SK-N-SH (cell line): ENCODE results near the gene TAF11. TPM values are rescaled to one million over a fixed set of nuclear protein-coding genes. Genes with fewer than 3 reads are reported as not detected.
A peak's percentile ranks its signal among the peaks of the same experiment; 100 is the strongest.

Experiments
- CTCF ChIA-PET: fragments of 300-600, 350-600 bp; formaldehyde crosslinking; extraction: SDS; loops from one replicate; lab custom pipeline; 2021; lab: Yijun Ruan, JAX
- POLR2A ChIA-PET: fragments of 350-600 bp; sonication (Branson Sonifier 250); formaldehyde crosslinking; extraction: SDS; loops from one replicate; lab custom pipeline; 2020; ENCODE audit warnings: antibody characterized with exemption, inconsistent platforms; lab: Yijun Ruan, JAX
- DNase-seq: peaks from one replicate; pipeline ENCODE4 v3.0.0; 2012
- H2AFZ ChIP-seq: fragments of 200-600 bp; sonication (generic); 2 replicates; pipeline ENCODE4 v1.8.1; 2016; ENCODE audit warnings: antibody characterized with exemption, mild to moderate bottlenecking, low read depth
- H3F3A ChIP-seq: fragments of 200-600 bp; sonication (generic); replicated peaks from 2 replicates; pipeline ENCODE3; 2016; ENCODE audit warnings: antibody characterized with exemption, mild to moderate bottlenecking; ENCODE audit not compliant: insufficient read depth
- H3K27ac ChIP-seq, 2 experiments: fragments of 200-500 bp in 1 of 2; fragments of 200-600 bp in 1 of 2; sonication (Bioruptor generic) in 1 of 2; sonication (generic), shearing (Covaris generic) in 1 of 2; 2 replicates each; pipeline versions ENCODE4 v1.5.1 to v1.6.1; 2014 to 2016; ENCODE audit warnings: low read depth in 2 of 2, inconsistent platforms in 1 of 2, low read length in 1 of 2, mild to moderate bottlenecking in 1 of 2, mixed read lengths in 1 of 2
- H3K27me3 ChIP-seq: fragments of 200-600 bp; sonication (generic), shearing (Covaris generic); 2 replicates; pipeline ENCODE4 v1.6.1; 2016; ENCODE audit warnings: mixed run types; ENCODE audit not compliant: insufficient read depth
- H3K36me3 ChIP-seq, 2 experiments: fragments of 200-500 bp in 1 of 2; fragments of 200-600 bp in 1 of 2; sonication (Bioruptor generic) in 1 of 2; sonication (generic) in 1 of 2; replicated peaks in 1 of 2; 2 replicates each; pipeline versions ENCODE3 to v1.5.1; 2014 to 2016; ENCODE audit warnings: low read length in 1 of 2, mild to moderate bottlenecking in 1 of 2; ENCODE audit not compliant: insufficient read depth in 2 of 2, control insufficient read depth in 1 of 2
- H3K4me1 ChIP-seq, 2 experiments: fragments of 200-500 bp in 1 of 2; fragments of 200-600 bp in 1 of 2; sonication (Bioruptor generic) in 1 of 2; sonication (generic), shearing (Covaris generic) in 1 of 2; 2 replicates each; pipeline versions ENCODE4 v1.5.1 to v1.6.1; 2014 to 2016; ENCODE audit warnings: low read depth in 1 of 2, low read length in 1 of 2, mixed run types in 1 of 2; ENCODE audit not compliant: insufficient read depth in 2 of 2, control insufficient read depth in 1 of 2
- H3K4me2 ChIP-seq: fragments of 200-600 bp; sonication (generic), shearing (Covaris generic); 2 replicates; pipeline ENCODE4 v1.6.1; 2017; ENCODE audit warnings: mixed run types
- H3K4me3 ChIP-seq, 2 experiments: fragments of 200-500 bp in 1 of 2; fragments of 200-600 bp in 1 of 2; sonication (Bioruptor generic) in 1 of 2; sonication (generic), shearing (Covaris generic) in 1 of 2; 2 replicates each; pipeline versions ENCODE4 v1.5.1 to v1.8.1; 2014 to 2016; ENCODE audit warnings: low read depth in 2 of 2, inconsistent platforms in 1 of 2, low read length in 1 of 2, mild to moderate bottlenecking in 1 of 2, mixed read lengths in 1 of 2, moderate library complexity in 1 of 2
- H3K79me2 ChIP-seq: fragments of 200-600 bp; sonication (generic); 2 replicates; pipeline ENCODE4 v1.8.1; 2017; ENCODE audit warnings: mild to moderate bottlenecking; ENCODE audit not compliant: insufficient read depth
- H3K9ac ChIP-seq: fragments of 200-600 bp; sonication (generic); 2 replicates; pipeline ENCODE4 v1.6.1; 2017; ENCODE audit warnings: mixed run types
- H3K9me2 ChIP-seq: fragments of 200-600 bp; sonication (generic); 2 replicates; pipeline ENCODE4 v1.6.1; 2017; ENCODE audit warnings: mixed run types
- H3K9me3 ChIP-seq: fragments of 200-600 bp; sonication (generic); 2 replicates; pipeline ENCODE4 v1.6.1; 2017; ENCODE audit warnings: mixed run types, mild to moderate bottlenecking, moderate library complexity
- H4K20me1 ChIP-seq: fragments of 200-600 bp; sonication (generic); 2 replicates; pipeline ENCODE4 v1.6.1; 2017; ENCODE audit warnings: mild to moderate bottlenecking, mixed run types; ENCODE audit not compliant: insufficient read depth
- EP300 ChIP-seq, 2 experiments: IDR thresholded peaks; 2 replicates each; pipeline versions ENCODE4 v1.4.0 to v1.6.1; 2012; ENCODE audit warnings: borderline replicate concordance in 1 of 2, low read depth in 1 of 2, low read length in 1 of 2
- EZH2phosphoT487 ChIP-seq: fragments of 200-600 bp; sonication (generic); IDR thresholded peaks from 2 replicates; pipeline ENCODE4 v1.6.1; 2017; ENCODE audit warnings: low read depth, mixed run types, mild to moderate bottlenecking, antibody characterized with exemption, moderate library complexity, borderline replicate concordance
- FOXJ3 ChIP-seq: sonication (generic); formaldehyde crosslinking; IDR thresholded peaks from 2 replicates; pipeline ENCODE4 v1.5.1; 2020; ENCODE audit warnings: mild to moderate bottlenecking, missing genetic modification reagents
- NFIC ChIP-seq: IDR thresholded peaks from 2 replicates; pipeline ENCODE4 v1.4.0; 2012; ENCODE audit warnings: borderline replicate concordance
- NRF1 ChIP-seq: IDR thresholded peaks from 2 replicates; pipeline ENCODE4 v1.6.1; 2012; ENCODE audit warnings: low read depth, mild to moderate bottlenecking, low read length
- RFX5 ChIP-seq: IDR thresholded peaks from 2 replicates; pipeline ENCODE4 v1.6.1; 2012; ENCODE audit warnings: mild to moderate bottlenecking, improper control_type of control experiment, low read length
- USF2 ChIP-seq: fragments of 150-350 bp; IDR thresholded peaks from 2 replicates; pipeline ENCODE4 v1.6.1; 2017; ENCODE audit warnings: antibody characterized with exemption, low read length, low read depth, borderline replicate concordance
- ZBTB33 ChIP-seq: IDR thresholded peaks from 2 replicates; pipeline ENCODE4 v1.4.0; 2012; ENCODE audit warnings: low read depth, borderline replicate concordance
- WGBS: methylation state at CpG from one replicate; pipeline ENCODE4 v1.1.6; 2017; ENCODE audit warnings: low lambda C conversion rate; 5-methylcytosine and 5-hydroxymethylcytosine counted together
- polyA plus RNA-seq, 3 experiments: library from polyadenylated mRNA; depleted of rRNA; stranded (reverse); fragments of >200 nt; gene quantifications; 2 replicates each; pipeline ENCODE4 v1.2.3, GENCODE V29; 2012
- TF ChIP-seq, protein P1 (sequence below): IDR thresholded peaks from 2 replicates; pipeline ENCODE4 v1.4.0; 2012; ENCODE audit warnings: low read depth, borderline replicate concordance
- TF ChIP-seq, protein P2 (sequence below): IDR thresholded peaks from 2 replicates; pipeline ENCODE4 v1.6.1; 2012; ENCODE audit warnings: mild to moderate bottlenecking, low read depth, low read length, moderate library complexity

The TAF11 gene
- polyA plus RNA-seq, 1 of the 3 experiments (the other 2 are of a cell fraction): 21.8 TPM

GRCh38 chr6:34875292-34876213 is 12.3 kb downstream of the TAF11 start:
- 87% methylated on average over 4 of the region's 4 CpGs for WGBS
- no peak overlapping the region for H3K27ac ChIP-seq
- H3F3A ChIP-seq: no peaks in the 10 kb centered on the region
- CTCF ChIA-PET: interaction anchor here (0.9 kb wide), 1 partner anchor 84 kb away, joined by 3 read pairs; no protein-coding TSS in a partner anchor
- no peak overlapping the region for H3K9ac ChIP-seq
- peaks cover 4% of the 10 kb centered on the region; the same call in 1 of the 2 replicates for H3K79me2 ChIP-seq
- H2AFZ ChIP-seq: no peak overlapping the region
- H3K36me3 ChIP-seq: peaks cover 37 to 84% of the 10 kb centered on the region in 2 experiments
- no peaks in the 10 kb centered on the region for H3K27me3 ChIP-seq
- no peaks in the 10 kb centered on the region for H3K9me2 ChIP-seq
- H3K4me2 ChIP-seq: no peak overlapping the region
- no peak for DNase-seq
- TF ChIP-seq EZH2phosphoT487 (no peak), NFIC (no peak), FOXJ3 (CRISPR knock-in tag) (no peak), RFX5 (no peak), EP300 (IDR thresholded peaks at IDR 0.05; ENCODE audit: borderline replicate concordance in 1 of 2, low read depth in 1 of 2, low read length in 1 of 2) (no peak), NRF1 (no peak), USF2 (no peak)
- TF ChIP-seq, protein P1, sequence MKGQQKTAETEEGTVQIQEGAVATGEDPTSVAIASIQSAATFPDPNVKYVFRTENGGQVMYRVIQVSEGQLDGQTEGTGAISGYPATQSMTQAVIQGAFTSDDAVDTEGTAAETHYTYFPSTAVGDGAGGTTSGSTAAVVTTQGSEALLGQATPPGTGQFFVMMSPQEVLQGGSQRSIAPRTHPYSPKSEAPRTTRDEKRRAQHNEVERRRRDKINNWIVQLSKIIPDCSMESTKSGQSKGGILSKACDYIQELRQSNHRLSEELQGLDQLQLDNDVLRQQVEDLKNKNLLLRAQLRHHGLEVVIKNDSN: no peak
- H3K4me1 ChIP-seq: no peaks in the 10 kb centered on the region; a peak in 1 of 4 replicates
- POLR2A ChIA-PET: no interaction called here
- no peaks in the 10 kb centered on the region for H4K20me1 ChIP-seq
- no peak overlapping the region for H3K4me3 ChIP-seq
- H3K9me3 ChIP-seq: no peaks in the 10 kb centered on the region

DNA sequence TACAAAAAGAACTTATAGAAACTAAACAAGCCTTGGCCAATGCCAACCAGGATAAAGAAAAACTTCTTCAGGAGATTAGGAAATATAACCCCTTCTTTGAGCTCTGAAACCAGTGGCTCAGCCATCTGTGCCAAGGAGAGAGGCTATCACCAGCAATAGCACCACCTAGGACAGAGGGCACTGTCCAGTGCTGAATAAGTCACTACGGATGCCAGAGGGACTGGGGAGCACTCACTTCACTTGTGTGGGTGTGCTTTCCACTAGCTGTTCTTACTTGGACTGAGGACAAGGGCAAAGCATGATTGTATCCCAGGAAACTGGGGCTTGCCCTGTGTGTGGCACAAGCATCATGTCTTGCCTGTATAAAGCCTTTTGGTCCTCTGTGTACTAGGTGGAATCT is 15.5 kb downstream of the TAF11 start:
- no peak overlapping the region for H3K9ac ChIP-seq
- 100% methylated on average over 1 of the region's 1 CpG for WGBS
- no peak overlapping the region for H3K27ac ChIP-seq
- no peaks in the 10 kb centered on the region for H3K79me2 ChIP-seq
- H3K4me3 ChIP-seq: no peak overlapping the region
- CTCF ChIA-PET: interaction anchor here (1.2 kb wide), 1 partner anchor 16 kb away, joined by 3 read pairs; no protein-coding TSS in a partner anchor
- no peak overlapping the region for H2AFZ ChIP-seq
- H3K4me2 ChIP-seq: no peak overlapping the region
- no peaks in the 10 kb centered on the region for H3K27me3 ChIP-seq
- no peaks in the 10 kb centered on the region for H4K20me1 ChIP-seq
- no peaks in the 10 kb centered on the region for H3K9me3 ChIP-seq
- peaks cover 30 to 71% of the 10 kb centered on the region in 2 experiments for H3K36me3 ChIP-seq
- TF ChIP-seq EP300 (IDR thresholded peaks at IDR 0.05; ENCODE audit: borderline replicate concordance in 1 of 2, low read depth in 1 of 2, low read length in 1 of 2) (no peak), ZBTB33 (no peak)
- TF ChIP-seq, protein P2, sequence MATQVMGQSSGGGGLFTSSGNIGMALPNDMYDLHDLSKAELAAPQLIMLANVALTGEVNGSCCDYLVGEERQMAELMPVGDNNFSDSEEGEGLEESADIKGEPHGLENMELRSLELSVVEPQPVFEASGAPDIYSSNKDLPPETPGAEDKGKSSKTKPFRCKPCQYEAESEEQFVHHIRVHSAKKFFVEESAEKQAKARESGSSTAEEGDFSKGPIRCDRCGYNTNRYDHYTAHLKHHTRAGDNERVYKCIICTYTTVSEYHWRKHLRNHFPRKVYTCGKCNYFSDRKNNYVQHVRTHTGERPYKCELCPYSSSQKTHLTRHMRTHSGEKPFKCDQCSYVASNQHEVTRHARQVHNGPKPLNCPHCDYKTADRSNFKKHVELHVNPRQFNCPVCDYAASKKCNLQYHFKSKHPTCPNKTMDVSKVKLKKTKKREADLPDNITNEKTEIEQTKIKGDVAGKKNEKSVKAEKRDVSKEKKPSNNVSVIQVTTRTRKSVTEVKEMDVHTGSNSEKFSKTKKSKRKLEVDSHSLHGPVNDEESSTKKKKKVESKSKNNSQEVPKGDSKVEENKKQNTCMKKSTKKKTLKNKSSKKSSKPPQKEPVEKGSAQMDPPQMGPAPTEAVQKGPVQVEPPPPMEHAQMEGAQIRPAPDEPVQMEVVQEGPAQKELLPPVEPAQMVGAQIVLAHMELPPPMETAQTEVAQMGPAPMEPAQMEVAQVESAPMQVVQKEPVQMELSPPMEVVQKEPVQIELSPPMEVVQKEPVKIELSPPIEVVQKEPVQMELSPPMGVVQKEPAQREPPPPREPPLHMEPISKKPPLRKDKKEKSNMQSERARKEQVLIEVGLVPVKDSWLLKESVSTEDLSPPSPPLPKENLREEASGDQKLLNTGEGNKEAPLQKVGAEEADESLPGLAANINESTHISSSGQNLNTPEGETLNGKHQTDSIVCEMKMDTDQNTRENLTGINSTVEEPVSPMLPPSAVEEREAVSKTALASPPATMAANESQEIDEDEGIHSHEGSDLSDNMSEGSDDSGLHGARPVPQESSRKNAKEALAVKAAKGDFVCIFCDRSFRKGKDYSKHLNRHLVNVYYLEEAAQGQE: peak; percentile 87
- POLR2A ChIA-PET: no interaction called here
- no peaks in the 10 kb centered on the region for H3F3A ChIP-seq
- no peak for DNase-seq
- H3K9me2 ChIP-seq: no peaks in the 10 kb centered on the region
- no peaks in the 10 kb centered on the region; a peak in 1 of 4 replicates for H3K4me1 ChIP-seq
